Heart left ventricle (tissue), 13 donors: ENCODE measurements around the gene MYO18B.

ENCODE experiments used
- CTCF ChIP-seq, 12 donors: fragments of 200-600 bp; sonication (generic) in 4 of 12; IDR thresholded peaks; one replicate each; pipeline versions ENCODE4 v1.5.0 to v1.8.0; 2018 to 2022; ENCODE audit warnings: antibody characterized with exemption in 12 of 12, mild to moderate bottlenecking in 5 of 12
- POLR2A ChIP-seq, 2 donors: fragments of 450-650 bp; IDR thresholded peaks; one replicate each; pipeline ENCODE4 v1.6.1; 2017; ENCODE audit warnings: antibody characterized with exemption in 2 of 2, mild to moderate bottlenecking in 2 of 2, moderate library complexity in 2 of 2
- donor health status: ischemic (EF 13 %, LVEDD 7.1; RV severe dilation, severe dysfunction).
- donor health status: DM: no; HTN: yes; CAD: no.
- donor health status: DM: no; HTN: no; CAD: no.
- donor health status: ischemic (EF 25% LVEDD 6.9; RV normal size, moderate dysfunction).
- donor health status: ischemic (EF 25% LVEDD 5.7; RV mildly dilated, moderate dysfunction).
- donor health status: ischemic (EF 35%, LVEDD 5.7; RV mildly dilated, moderate dysfunction).
- donor health status: nonischemic (EF 11% LVEDD 7.7; RV severe dilation, severe dysfunction).
- donor health status: DM: yes; HTN: yes; CAD: no.
- donor health status: PGD.
- donor health status: ischemic (EF 29% LVEDD 5.4; RV normal size, mild dysfunction).
- donor health status: nonischemic (EF 23%, LVEDD 6.1; RV moderate dilation, normal function).

- TF ChIP-seq POLR2A (IDR thresholded peaks at IDR 0.05) (no peak), CTCF (IDR thresholded peaks at IDR 0.05) (no peak)
These were observed 274.9 kb downstream of the MYO18B start for GRCh38 chr22:26016916-26017315.
